Measurements from ENCODE around the gene SRPK2.
"Not testable (repeated sequence)": the region's sequence is repeated elsewhere in the genome, so short reads cannot be mapped to it uniquely, and the experiment has no call there.

The SRPK2 gene

DNA sequence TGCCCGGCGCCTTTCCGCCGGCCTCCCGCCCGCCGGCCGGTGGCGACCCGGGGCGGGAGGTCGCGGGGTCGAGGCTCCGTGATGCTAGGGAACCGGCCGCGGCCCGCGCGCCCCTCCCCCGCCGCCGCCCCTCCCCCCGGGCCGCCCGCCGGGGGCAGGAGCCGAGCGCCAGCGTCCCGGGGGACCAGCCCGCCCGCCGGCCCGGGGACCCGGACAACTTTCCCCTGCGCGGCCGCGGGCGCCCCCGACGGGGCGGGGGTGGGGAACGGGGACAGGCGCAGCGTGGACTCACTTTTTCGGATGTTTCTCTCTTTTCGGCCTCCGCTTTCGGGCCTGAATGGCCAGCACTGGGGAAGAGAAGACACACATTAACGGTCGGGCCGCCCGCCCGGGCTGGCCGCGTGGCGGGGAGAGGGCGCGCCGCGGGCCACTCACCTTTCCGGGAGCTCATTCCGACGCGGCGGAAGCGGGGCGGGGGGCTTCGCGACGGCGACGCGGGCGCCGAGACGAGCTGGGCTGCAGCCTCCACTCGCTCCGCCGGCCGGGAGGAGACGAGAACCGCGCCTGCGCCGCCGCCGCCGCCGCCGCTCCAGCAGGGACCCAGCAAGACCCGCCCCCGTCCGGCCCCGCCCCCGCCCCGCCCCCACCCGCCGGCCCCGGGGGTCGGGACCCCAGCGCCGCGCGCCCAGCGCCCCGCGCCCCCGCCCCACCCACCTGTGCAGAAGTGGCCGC lies at the start of gene SRPK2:
Gene SRPK2, minus strand, starts transcription at position 566 of the 732 bp plus-strand sequence.
- DNase-seq = peak; percentile 82

DNA sequence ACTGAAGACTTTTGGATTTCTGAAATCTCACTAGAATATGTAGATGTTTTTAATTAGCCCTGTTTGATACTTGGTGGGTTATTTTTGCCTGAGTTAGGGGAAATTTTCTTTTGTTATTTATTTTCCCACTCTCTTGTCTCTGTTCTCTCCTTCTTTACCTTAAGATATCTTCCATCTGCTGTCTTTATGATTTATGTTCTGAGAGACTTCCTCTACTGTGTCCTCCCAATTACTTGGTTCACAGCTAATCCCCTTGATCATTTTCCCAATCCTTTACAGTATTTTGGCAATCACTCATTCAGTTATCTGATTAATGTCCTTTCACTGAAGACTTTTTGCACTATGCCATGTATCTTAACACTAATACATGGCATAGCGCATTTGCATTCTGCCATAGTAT lies 49.5 kb upstream of the SRPK2 start:
- no peak for DNase-seq

GRCh38 chr7:105437356-105437755 lies 48.6 kb upstream of the SRPK2 start:
- not testable (repeated sequence) for DNase-seq

- peak; percentile 54 for DNase-seq
Measured at GRCh38 chr7:105429746-105430612, 41.3 kb upstream of the SRPK2 start.

DNA sequence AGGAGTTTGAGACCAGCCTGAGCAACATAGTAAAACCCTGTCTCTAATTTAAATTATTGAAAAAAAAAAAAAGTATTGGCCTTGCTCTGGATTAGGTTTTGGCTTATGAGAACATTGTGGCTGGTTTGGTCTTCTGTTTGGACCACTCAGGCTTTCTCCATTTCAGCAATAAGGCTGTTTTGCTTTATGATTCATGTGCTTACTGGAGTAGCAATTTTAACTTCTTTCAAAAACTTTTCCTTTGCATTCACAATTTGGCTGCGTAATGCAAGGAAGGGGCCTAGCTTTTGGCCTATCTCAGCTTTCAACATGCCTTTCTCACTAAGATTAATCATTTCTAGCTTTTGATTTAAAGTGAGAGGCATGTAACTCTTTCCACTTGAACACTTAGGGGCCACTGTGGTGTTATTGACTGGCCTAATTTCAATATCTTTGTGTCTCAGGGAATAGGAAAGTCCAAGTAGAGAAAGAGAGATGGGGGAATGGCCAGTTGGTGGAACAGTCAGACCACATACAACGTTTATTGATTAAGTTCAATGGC lies 38.0 kb upstream of the SRPK2 start:
- no peak for DNase-seq

GRCh38 chr7:105423987-105424386 lies 35.3 kb upstream of the SRPK2 start:
- no peak for DNase-seq

DNA sequence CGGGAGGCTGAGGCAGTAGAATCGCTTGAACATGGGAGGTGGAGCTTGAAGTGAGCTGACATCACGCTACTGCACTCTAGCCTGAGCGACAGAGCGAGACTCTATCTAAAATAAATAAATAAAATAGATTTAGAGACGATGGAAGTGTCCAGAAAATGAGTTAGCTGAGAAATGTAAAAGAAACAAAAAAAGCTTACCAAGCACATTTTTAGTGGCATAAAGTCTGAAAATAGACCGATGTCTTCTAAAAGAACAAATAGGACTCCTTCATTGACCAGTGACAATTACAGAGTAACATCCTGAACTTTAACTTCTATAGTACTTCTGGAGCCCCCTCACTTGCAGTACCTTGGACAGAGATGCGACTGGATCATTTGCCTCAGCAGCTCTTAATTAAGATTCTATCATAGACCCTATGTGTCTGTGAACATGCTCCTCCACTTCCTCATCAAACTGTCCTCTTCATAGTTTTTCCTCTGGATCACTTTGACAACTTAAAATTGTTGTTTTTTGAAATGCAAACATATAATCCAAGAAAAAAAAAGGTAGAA lies 25.2 kb upstream of the SRPK2 start:
- DNase-seq = no peak

- DNase-seq = not testable (repeated sequence)
Measured at GRCh38 chr7:105410774-105411173, 22.1 kb upstream of the SRPK2 start.

GRCh38 chr7:105409775-105410174 lies 21.1 kb upstream of the SRPK2 start:
- DNase-seq = not testable (repeated sequence)

- no peak for DNase-seq
Measured at GRCh38 chr7:105408791-105409410, 20.2 kb upstream of the SRPK2 start.

- no peak for DNase-seq
Measured at GRCh38 chr7:105403128-105403527, 14.4 kb upstream of the SRPK2 start.

- DNase-seq = no peak
Measured at GRCh38 chr7:105402221-105403095, 13.7 kb upstream of the SRPK2 start.

DNA sequence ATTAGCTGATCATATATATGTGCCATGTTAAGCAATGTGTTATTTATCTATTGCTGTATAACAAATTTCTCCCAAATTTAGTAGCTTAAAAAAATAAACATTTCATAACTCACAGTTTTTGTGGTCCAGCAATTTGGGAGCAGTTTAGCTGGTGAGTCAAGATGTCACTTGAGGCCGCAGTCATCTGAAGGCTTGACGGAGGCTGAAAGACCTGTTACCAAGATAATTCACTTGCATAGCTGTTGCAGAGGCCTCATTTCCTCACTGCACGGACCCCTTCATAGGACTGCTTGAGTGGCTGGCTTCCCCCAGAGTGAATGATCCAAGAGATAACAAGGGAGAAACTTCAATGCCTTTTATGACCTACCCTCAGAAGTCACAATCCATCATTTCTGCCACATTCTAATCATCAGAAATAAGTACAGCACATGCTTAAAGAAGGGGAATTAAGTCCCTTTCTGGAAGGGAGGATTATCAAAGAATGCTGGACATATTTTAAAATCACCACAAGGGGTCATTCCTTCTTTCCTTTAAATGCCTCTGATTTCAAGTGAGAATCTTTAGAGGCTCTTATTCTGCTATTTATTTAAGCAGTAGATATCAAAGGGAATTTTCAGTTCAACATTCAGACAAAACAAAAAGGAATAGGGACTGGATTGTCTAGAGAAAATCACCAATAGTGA lies 10.5 kb upstream of the SRPK2 start:
- no peak for DNase-seq

DNA sequence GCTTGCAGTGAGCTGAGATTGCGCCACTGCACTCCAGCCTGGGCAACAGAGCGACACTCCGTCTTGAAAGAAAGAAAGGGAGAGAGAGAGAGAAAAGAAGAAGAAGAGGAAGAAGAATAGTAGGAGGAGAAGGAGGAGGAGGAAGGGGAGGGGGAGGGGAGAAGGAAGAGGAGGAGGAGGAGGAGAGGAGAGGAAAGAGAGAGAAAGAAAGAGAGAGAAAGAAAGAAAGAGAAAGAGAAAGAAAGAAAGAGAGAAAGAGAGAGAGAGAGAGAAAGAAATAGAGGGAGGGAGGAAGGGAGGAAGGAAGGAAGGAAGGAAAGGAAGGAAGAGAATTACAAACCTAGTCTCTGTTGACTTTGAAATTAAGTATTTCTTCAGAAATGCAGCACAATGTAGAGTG lies 7.8 kb upstream of the SRPK2 start:
- DNase-seq = no peak

- no peak for DNase-seq
Measured at GRCh38 chr7:105391429-105391828, 2.7 kb upstream of the SRPK2 start.

DNA sequence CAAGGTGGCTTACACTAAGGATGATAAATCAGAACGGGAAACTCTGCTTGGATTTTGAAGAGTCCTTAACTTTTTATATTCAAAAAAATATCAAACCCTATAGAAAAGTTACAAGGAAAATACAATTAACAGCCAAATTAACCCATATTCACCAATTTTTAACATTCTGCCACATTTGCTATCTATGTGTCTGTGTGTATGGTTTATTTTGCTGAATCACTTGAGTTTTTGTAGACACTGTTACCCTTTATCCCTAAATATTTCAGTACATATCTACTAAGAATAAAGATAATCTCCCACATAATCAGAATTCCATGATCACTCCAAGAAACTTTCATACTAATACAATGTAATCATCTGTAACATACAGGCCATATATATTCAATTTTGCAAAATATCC lies 1.2 kb upstream of the SRPK2 start:
- no peak for DNase-seq

DNA sequence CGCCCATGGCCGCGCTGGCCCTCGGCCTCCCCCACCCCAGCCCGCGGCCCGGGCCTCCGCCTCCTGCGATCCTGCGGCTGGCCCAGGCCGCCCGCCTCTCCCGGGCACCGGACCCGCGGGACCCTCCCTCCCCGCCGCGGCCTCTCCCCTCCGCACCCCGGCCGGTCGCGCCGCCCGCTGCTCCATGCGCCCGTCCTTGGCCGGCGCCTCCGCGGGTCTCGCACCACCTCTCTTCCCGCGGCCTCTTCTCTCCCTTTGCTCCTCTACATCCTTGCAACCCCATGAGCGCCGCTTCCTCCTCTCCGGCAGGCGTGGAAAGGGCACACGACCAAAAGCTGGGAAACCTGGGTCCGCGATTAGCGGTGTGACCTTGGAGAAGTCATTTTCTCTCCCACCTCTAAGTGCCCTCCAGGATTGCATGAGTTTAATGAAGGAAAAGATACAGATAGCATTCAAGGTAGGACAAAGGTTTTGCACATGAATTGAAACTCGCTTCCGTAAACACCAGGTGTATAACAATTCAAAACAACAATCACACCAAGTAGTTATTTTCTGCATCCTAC lies 448 bp upstream of the SRPK2 start:
- peak; percentile 52 for DNase-seq

GRCh38 chr7:105387508-105388355 lies 989 bp downstream of the SRPK2 start:
- DNase-seq = peak; percentile 64

- DNase-seq = no peak
Measured at GRCh38 chr7:105377903-105378302, 10.8 kb downstream of the SRPK2 start.

DNA sequence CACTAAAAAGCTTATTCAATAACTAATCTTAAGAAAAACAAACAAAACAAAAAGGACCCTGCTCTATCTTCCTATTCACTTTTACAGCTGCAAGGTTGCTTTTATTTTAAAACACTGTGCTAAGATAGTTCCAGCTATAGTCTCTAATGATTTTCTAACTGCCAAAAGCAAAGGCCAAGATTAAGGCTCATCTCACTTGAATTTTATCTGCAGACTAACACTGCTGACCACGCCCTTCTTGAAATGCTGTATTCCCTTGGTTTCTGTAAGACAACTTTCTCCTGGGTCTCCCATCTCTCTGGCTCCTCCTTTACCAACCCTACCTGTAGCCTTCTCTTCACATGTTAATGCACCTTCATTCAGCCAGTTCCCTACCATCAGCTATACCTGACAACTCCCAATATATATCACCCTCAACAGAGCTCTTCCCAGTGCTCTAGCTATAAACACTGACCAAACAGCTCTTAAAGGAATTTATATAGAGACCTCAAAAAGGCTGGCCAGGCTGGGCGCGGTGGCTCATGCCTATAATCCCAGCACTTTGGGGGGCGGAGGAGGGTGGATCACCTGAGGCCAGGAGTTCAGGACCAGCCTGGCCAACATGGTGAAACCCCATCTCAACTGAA lies 11.7 kb downstream of the SRPK2 start:
- DNase-seq = no peak

All from stimulated activated CD8-positive, alpha-beta memory T cell treated with anti-CD3 and anti-CD28 coated beads, Interleukin-4, amount 100 ng/mL, for 48 hours (primary cell).